Peyer's patch (tissue), 4 donors: ENCODE data around the gene ETV6.

Experiments
- CTCF ChIP-seq, 6 experiments: fragments of 450-650 bp in 4 of 6; fragments of 200-600 bp in 2 of 6; sonication (generic) in 1 of 6; IDR thresholded peaks; one replicate each; pipeline ENCODE4 v1.5.1; 2017 to 2019; ENCODE audit warnings: antibody characterized with exemption in 6 of 6, mild to moderate bottlenecking in 3 of 6, moderate library complexity in 1 of 6
- POLR2A ChIP-seq, 2 donors: fragments of 450-650 bp; IDR thresholded peaks; one replicate each; pipeline ENCODE4 v1.5.1; 2017; ENCODE audit warnings: antibody characterized with exemption in 2 of 2, mild to moderate bottlenecking in 2 of 2, moderate library complexity in 2 of 2

- TF ChIP-seq CTCF (IDR thresholded peaks at IDR 0.05) (no peak), POLR2A (IDR thresholded peaks at IDR 0.05) (no peak)
Measured at GRCh38 chr12:11777962-11778361, 128.5 kb downstream of the ETV6 start.
